SH-SY5Y (cell line): ENCODE data around the gene HEPHL1.

Source experiments
- GATA2 ChIP-seq: IDR thresholded peaks from 2 replicates; pipeline ENCODE4 v1.6.1; 2011; ENCODE audit warnings: mild to moderate bottlenecking, low read depth, low read length
- GATA3 ChIP-seq: IDR thresholded peaks from 2 replicates; pipeline ENCODE4 v1.6.1; 2011; ENCODE audit warnings: low read depth, mild to moderate bottlenecking, low read length, moderate library complexity

DNA sequence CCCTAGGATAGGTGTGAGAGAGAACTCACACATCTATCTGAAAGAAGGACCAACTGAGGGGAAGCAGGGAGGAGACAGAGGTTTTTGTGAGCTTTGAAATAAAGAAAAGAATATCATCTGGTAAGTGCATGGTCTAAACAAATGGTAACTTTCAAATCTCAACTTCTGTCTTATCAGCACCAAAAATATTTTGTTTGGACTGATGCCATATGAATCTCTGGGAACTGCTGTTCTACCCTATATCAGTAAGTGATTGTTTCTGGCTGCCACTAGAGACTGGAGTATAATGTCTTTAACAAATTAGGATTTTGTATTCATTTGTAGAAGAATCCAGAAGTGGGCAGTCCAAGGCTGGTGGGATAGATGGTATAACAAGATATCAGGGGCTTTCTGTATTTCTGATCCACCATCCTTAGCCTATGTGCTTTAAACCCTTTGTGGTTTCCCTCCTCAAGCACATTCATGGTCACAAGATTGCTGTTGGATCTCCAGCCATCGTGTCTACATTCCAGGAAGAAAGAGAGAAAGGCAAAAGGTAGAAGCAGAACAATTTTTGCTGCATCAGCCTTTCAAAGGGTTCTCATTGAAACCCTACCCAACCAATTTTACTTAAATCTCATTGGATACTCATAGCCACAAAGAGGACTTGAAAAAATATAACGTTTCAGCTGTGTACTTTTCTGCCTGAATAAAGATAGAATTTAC is 4.7 kb downstream of the HEPHL1 start:
- TF ChIP-seq GATA2, result no peak
- no peak for TF ChIP-seq GATA3
